Measurements from ENCODE around the gene GRPEL1. TPM values are rescaled to one million over a fixed set of nuclear protein-coding genes. Genes with fewer than 3 reads are reported as not detected.

The GRPEL1 gene
- total and polyA plus RNA-seq, 2 of the 8 experiments (the other 6 are each of a cell fraction or from before 2014, with no cell fraction given), result 13.5 to 39.9 TPM

- TF ChIP-seq NRF1 (IDR thresholded peaks at IDR 0.05; ENCODE audit: low read depth, low read length) (no peak), GABPA (IDR thresholded peaks at IDR 0.05; ENCODE audit: borderline replicate concordance, insufficient read depth, low read length) (no peak), SIRT6 (IDR thresholded peaks at IDR 0.05; ENCODE audit: low read length) (no peak), CBX8 (IDR thresholded peaks at IDR 0.05; ENCODE audit: borderline replicate concordance, low read depth, low read length) (no peak), CHD1 (IDR thresholded peaks at IDR 0.05; ENCODE audit: low read depth, low read length) (no peak), HDAC2 (IDR thresholded peaks at IDR 0.05; ENCODE audit: borderline replicate concordance in 1 of 2, low read depth in 2 of 2, low read length in 2 of 2) (no peak), TAF7 (optimal IDR thresholded peaks at IDR 0.05; ENCODE audit: borderline replicate concordance, low read depth, low read length) (no peak)
These were observed 47.9 kb upstream of the GRPEL1 start (continued) for GRCh38 chr4:7115557-7116340.
